Cardiac fibroblast (primary cell): Measurements from ENCODE around the gene GNL3L.
"Not testable (repeated sequence)": the region's sequence is repeated elsewhere in the genome, so short reads cannot be mapped to it uniquely, and the experiment has no call there.

Source experiments
- DNase-seq, 2 donors: peaks; one replicate each; pipeline versions ENCODE4 v3.0.0 to v3.0.0-alpha.2; 2010; ENCODE audit warnings: low read depth in 2 of 2
- H3K4me3 ChIP-seq, 2 donors: replicated peaks in 1 of 2; 1 replicate in 1 of 2; 2 replicates in 1 of 2; pipeline ENCODE4 v1.5.1; 2011; ENCODE audit warnings: low read depth in 2 of 2, low read length in 2 of 2, mild to moderate bottlenecking in 2 of 2, moderate library complexity in 1 of 2
- TF ChIP-seq, protein P1 (sequence below): IDR thresholded peaks from one replicate; pipeline ENCODE4 v1.5.1; 2011; ENCODE audit warnings: low read depth, mild to moderate bottlenecking, low read length, inconsistent platforms

GNL3L gene

DNA sequence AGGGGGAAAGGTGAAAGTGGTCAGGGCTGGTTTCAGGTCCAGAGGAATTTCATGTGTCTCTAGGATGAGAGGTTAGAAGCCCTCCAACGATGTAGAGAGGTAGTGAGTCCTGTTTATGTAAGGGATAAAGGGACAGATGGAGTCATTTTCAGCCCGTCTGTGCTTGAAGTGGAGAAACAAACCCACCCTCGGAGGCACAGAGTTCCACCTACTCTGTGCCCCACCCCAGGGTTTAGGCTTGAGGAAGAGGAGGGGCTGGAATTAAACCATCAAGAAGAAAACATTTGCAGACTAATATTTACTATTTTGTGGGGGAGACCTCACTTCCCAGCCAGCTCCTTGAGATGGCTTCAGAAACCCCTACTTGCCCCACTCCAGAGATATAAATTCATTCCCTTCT is 868 bp upstream of the GNL3L start:
- H3K4me3 ChIP-seq, result peak overlapping the region in 1 of 2 donors; percentile 55
- TF ChIP-seq, protein P1, sequence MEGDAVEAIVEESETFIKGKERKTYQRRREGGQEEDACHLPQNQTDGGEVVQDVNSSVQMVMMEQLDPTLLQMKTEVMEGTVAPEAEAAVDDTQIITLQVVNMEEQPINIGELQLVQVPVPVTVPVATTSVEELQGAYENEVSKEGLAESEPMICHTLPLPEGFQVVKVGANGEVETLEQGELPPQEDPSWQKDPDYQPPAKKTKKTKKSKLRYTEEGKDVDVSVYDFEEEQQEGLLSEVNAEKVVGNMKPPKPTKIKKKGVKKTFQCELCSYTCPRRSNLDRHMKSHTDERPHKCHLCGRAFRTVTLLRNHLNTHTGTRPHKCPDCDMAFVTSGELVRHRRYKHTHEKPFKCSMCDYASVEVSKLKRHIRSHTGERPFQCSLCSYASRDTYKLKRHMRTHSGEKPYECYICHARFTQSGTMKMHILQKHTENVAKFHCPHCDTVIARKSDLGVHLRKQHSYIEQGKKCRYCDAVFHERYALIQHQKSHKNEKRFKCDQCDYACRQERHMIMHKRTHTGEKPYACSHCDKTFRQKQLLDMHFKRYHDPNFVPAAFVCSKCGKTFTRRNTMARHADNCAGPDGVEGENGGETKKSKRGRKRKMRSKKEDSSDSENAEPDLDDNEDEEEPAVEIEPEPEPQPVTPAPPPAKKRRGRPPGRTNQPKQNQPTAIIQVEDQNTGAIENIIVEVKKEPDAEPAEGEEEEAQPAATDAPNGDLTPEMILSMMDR, result no peak
- DNase-seq, result no peak

DNA sequence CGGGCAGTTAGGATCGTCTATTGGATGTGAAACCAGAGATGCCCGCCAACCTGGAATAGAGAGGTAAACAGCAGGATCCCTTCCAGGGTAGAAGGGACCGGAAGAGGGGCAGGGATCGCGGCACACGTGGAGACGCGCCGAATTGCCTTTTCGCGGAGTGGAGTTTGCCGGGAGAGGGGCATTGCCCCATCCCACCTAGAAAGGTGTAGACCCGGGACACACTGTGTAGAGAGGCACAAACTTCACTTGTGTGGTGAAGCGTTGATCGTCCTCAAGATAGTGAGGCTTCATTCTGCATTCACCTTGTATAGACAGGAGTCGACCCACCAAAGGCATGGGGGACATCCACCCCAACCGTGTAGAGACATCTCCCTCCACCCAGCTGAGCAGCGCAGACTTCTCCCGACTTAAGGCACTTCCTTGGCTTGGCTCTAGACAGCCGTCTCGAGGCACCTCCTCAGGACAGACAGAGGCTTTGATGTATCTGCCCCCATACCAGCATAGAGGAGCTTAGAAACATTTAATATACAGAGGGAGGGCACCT is 410 bp downstream of the GNL3L start:
- TF ChIP-seq, protein P1, result no peak
- DNase-seq, result peak; percentile 3 to 5

DNA sequence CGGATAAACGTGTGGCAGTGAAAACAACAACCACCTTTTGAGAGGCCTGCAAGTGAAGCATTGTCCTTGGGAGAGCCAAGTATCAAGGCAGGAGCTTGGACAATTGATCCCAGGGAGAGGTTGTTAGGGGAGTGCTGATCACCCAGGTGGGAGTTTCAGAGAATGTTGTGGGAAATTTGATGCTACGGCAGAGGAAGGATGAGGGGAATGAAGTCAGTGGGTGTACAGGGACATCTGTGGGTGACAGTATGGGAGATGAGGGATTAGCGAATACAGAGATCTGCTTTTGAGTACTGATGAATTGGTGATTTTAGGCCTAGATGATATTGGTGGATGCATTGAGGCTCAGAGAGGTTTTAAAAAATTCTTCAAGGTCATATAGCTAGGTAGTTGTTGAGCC is 4.3 kb downstream of the GNL3L start:
- DNase-seq, result no peak
- TF ChIP-seq, protein P1, result no peak
- no peak overlapping the region for H3K4me3 ChIP-seq

More for the DNA sequence above, 410 bp downstream of the GNL3L start:
- H3K4me3 ChIP-seq, result peak overlapping the region; percentile 75 to 77

DNA sequence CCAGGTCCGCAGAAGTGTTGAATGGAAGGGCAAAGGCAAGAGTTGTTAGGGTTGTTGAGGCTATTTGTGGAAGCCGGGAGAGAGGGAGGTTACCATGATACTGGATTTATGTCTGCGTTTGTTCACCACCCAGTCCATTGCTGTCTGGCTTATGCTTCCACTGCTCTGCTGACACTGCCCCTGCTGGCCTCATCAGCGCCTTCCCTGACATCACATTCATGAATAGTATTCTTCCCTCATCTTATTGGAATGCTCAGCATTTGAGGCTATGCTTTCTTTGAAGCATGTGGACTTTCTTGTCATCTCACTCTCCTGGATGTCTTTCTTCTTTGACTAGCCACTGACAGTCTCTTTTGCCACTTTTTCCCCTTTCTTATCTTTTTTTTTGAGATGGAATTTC is 10.3 kb downstream of the GNL3L start:
- TF ChIP-seq, protein P1, result peak; percentile 11
- peak; percentile 60 to 65 for DNase-seq
- H3K4me3 ChIP-seq, result no peak overlapping the region

DNA sequence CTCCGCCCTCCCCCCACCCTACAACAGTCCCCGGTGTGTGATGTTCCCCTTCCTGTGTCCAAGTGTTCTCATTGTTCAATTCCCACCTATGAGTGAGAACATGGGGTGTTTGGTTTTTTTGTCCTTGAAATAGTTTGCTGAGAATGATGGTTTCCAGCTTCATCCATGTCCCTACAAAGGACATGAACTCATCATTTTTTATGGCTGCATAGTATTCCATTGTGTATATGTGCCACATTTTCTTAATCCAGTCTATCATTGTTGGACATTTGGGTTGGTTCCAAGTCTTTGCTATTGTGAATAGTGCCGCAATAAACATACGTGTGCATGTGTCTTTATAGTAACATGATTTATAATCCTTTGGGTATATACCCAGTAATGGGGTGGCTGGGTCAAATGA is 12.2 kb downstream of the GNL3L start:
- not testable (repeated sequence) for H3K4me3 ChIP-seq, DNase-seq

DNA sequence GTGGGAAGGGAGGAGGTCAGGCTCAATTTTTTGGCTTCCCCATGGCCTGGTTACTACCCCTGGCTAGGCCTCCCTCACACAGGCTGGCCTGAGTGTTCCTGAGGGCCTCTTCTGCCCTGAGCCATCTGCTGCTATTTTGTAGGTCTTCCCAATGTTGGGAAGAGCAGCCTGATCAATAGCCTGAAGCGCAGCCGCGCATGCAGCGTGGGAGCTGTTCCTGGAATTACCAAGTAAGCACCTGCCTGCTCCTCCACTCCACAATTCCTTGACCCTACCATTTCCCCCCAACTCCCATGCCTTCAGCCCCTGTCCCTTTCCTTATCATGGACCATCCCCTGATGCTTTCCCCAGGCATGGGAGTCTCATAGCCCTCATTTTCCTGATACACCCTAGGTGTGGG is 20.8 kb downstream of the GNL3L start:
- H3K4me3 ChIP-seq, result no peak overlapping the region
- TF ChIP-seq, protein P1, result no peak
- no peak for DNase-seq

DNA sequence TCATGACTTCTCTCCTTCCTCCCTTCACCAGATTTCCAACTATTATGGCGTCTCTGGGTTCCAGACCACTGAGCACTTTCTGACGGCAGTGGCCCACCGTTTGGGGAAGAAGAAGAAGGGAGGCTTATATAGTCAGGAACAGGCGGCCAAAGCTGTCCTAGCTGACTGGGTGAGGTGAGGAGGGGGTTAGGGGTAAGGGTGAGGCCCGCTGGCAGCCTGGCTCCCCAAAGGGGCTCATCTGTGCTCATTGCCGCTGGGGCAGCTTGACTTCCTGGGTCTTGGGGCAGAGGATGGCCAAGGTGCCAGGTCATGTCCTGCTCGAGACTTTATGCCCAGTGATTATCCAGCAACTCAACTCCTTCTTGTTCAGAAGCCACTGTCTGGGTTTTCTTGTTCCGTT is 21.8 kb downstream of the GNL3L start:
- DNase-seq, result no peak
- TF ChIP-seq, protein P1, result no peak
- no peak overlapping the region for H3K4me3 ChIP-seq

DNA sequence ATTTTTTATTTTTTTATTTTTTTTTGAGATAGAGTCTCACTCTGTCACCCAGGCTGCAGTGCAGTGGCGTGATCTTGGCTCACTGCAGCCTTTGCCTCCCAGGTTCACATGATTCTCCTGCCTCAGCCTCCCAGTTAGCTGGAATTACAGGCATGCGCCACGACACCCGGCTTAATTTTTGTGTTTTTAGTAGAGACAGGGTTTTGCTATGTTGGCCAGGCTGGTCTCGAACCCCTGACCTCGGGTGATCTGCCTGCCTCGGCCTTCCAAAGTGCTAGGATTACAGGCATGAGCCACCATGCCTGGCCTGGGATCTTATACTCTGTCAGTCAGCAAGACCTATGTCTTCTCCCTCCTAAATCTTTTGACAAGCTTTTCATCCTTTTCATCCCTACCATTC is 25.0 kb downstream of the GNL3L start:
- DNase-seq, H3K4me3 ChIP-seq: not testable (repeated sequence)
